NCI-H187 treated with DMSO at 0.1 percent for 48 hours (cell line): ENCODE results near the gene S100A16.
"Not testable (repeated sequence)": the region's sequence is repeated elsewhere in the genome, so short reads cannot be mapped to it uniquely, and the experiment has no call there.

Experiments
- DNase-seq: peaks from one replicate; lab custom pipeline; 2025; lab: John Stamatoyannopoulos, UW

S100A16 gene

GRCh38 chr1:153586347-153586746 lies 26.6 kb downstream of the S100A16 start:
- DNase-seq: no peak

GRCh38 chr1:153585006-153585405 lies 27.9 kb downstream of the S100A16 start:
- DNase-seq: no peak

- DNase-seq: no peak
Measured at GRCh38 chr1:153583976-153584375, 29.0 kb downstream of the S100A16 start.

DNA sequence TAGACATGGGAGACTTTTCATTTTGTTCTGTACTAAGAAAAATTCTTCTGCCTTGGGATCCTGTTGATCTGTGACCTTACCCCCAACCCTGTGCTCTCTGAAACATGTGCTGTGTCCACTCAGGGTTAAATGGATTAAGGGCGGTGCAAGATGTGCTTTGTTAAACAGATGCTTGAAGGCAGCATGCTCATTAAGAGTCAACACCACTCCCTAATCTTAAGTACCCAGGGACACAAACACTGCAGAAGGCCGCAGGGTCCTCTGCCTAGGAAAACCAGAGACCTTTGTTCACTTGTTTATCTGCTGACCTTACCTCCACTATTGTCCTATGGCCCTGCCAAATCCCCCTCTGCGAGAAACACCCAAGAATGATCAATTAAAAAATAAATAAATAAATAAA lies 29.4 kb downstream of the S100A16 start:
- DNase-seq: not testable (repeated sequence)

DNA sequence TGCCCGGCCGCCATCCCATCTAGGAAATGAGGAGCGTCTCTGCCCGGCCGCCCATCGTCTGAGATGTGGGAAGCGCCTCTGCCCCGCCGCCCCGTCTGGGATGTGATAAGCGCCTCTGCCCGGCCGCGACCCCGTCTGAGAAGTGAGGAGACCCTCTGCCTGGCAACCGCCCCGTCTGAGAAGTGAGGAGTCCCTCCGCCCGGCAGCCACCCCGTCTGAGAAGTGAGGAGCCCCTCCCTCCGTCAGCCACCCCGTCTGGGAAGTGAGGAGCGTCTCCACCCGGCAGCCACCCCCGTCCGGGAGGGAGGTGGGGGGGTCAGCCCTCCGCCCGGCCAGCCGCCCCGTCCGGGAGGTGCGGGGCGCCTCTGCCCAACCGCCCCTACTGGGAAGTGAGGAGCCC lies 30.1 kb downstream of the S100A16 start:
- DNase-seq: not testable (repeated sequence)

- no peak for DNase-seq
Measured at GRCh38 chr1:153578936-153579335, 34.0 kb downstream of the S100A16 start.

GRCh38 chr1:153578490-153578889 lies 34.4 kb downstream of the S100A16 start:
- DNase-seq: no peak

GRCh38 chr1:153577624-153578051 lies 35.3 kb downstream of the S100A16 start:
- DNase-seq: no peak

DNA sequence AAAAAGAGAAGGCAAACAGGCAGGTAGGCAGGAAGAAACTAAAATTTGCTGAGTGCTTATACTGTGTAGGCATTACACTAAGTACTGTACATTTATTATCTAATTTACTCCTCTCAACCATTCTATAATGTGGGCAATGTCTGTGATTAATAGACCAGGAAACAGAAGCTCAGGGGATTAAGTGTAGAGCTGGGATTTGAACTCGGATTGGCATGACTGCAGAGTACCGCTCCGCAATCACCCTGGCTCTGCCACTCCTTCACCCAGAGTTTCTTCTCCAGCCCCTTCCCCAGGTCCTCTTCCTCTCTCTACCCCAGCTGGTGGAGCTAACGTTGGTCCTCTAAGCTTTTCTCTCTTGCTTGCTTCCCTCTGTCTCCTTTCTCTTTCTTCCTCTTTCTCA lies 35.8 kb downstream of the S100A16 start:
- no peak for DNase-seq

GRCh38 chr1:153575497-153575896 lies 37.4 kb downstream of the S100A16 start:
- DNase-seq: not testable (repeated sequence)

GRCh38 chr1:153575081-153575491 lies 37.9 kb downstream of the S100A16 start:
- DNase-seq: not testable (repeated sequence)

- DNase-seq: no peak
Measured at GRCh38 chr1:153573351-153573750, 39.6 kb downstream of the S100A16 start.

- DNase-seq: no peak
Measured at GRCh38 chr1:153572569-153573015, 40.3 kb downstream of the S100A16 start.

DNA sequence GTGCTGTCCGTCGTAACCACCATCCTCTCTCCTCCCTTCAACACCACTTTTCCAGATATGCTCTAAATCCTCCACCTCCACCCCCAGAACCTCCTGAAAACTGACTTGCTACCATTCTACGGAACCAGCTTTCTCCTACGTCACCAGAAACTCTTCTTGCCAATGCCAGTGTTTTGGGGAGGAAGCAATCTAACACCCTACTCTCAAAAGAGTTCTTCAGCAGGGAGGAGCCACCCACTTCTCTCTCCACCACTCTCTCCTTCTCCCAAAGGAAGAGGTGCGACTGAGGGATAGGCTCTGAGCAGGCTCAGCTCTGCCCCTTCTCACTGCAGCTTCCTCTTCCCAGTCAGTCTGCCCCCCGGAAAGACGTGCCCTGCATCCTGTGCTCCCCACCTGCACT lies 41.2 kb downstream of the S100A16 start:
- no peak for DNase-seq

- DNase-seq: no peak
Measured at GRCh38 chr1:153570874-153571273, 42.1 kb downstream of the S100A16 start.

- no peak for DNase-seq
Measured at GRCh38 chr1:153569465-153569864, 43.5 kb downstream of the S100A16 start.

GRCh38 chr1:153568367-153569099 lies 44.4 kb downstream of the S100A16 start:
- peak; percentile 90 for DNase-seq

GRCh38 chr1:153567621-153568366 lies 45.1 kb downstream of the S100A16 start:
- no peak for DNase-seq

- DNase-seq: no peak
Measured at GRCh38 chr1:153566414-153567371, 46.2 kb downstream of the S100A16 start.

DNA sequence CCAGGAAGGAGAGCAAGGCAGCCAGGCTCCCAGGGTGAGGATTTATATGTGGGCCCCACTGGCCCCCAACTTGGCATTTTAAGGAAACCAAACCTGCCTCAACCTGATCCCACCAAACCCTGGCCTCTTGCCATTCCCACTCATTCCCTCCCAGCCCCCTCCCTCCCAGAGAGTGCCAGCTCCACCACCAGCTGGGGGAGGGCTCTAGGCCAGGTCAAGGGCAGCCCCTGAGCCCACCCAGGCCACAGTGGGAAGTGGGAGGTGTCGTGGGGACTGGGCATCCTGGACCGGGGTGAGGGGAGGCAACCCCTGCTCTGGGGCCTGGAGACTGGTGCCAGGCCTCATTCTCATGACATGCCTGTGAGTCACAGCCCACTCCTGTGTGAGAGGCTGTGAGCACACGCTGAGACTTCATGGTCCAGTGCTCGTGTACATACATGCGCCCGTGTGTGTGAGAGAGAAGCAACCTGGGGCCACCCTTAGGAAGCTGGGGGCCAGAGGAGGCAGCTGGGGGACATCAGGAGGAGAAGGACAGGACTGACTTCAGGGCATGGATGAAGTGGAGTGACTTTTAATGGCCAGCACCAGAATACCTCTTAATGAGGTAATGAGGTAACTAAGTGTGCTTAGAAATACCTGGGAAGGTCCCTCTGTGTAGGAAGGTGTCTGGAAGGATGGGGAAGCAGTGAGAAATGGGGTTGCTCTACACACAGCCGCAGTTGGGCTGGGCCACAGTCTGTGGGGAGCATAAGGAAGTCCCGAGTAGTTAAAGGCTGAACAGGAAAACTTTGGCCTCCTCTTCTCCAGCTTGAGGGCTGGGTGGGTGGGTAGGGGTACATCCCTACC lies 47.2 kb downstream of the S100A16 start, which contains the start of gene S100A2:
TSS of gene S100A2 (minus strand) at position 316 of the 846 bp plus-strand sequence. CDS start 1,967 bp downstream, outside the sequence.
- DNase-seq: no peak

DNA sequence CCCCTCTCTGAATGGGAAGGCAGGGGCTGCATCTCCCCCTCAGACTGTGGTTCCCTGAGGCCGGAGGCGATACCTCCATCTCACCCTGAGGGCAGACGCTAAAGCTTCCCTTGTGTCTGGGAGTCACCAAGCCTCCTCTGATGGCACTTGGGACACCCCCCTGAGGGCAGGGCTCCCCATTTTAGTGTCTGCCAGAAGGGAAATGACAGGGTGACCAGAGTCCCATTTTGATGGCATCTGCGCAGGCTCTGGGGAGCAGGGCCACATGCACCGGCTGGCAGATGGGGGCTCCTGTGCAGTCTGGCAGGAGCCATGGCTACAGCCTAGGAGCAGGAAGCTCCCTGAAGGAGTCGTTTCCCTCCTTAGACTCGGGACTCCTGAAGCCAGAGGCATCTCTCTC lies 48.9 kb downstream of the S100A16 start:
- DNase-seq: no peak
